PC-3 (cell line): ENCODE measurements around the gene CASZ1.

ENCODE experiments used
- CTCF ChIP-seq: fragments of 300-600 bp; sonication (generic); conservative IDR thresholded peaks from 2 replicates; pipeline ENCODE4 v1.5.1; 2017; ENCODE audit warnings: antibody characterized with exemption, low read depth, mild to moderate bottlenecking, low read length
- EZH2 ChIP-seq: fragments of 300-600 bp; sonication (generic); IDR thresholded peaks from one replicate; pipeline ENCODE4 v1.6.1; 2017; ENCODE audit warnings: antibody characterized with exemption, mild to moderate bottlenecking, low read length; ENCODE audit not compliant: unreplicated experiment

GRCh38 chr1:10629091-10629815 lies 167.2 kb downstream of the CASZ1 start:
- TF ChIP-seq CTCF (no peak), EZH2 (no peak)
